PC-9 (cell line): ENCODE data around the gene MKRN2. TPM values are rescaled to one million over a fixed set of nuclear protein-coding genes. Genes with fewer than 3 reads are reported as not detected.

Experiments used
- BruUV-seq: library from RNA; stranded (reverse); fragments of 400-500 nt; replicated peaks from 2 replicates; lab custom pipeline; 2021; lab: Mats Ljungman, UMichigan
- CTCF ChIA-PET: fragments of 300-600 bp; sonication (Branson Sonifier 250); formaldehyde crosslinking; loops from one replicate; lab custom pipeline; 2022; ENCODE audit warnings: antibody characterized with exemption; lab: Charles Lee
- POLR2A ChIA-PET: fragments of 300-600 bp; sonication (Branson Sonifier 250); formaldehyde crosslinking; loops from one replicate; lab custom pipeline; 2022; ENCODE audit warnings: antibody characterized with exemption; ENCODE audit not compliant: unreplicated experiment; lab: Charles Lee
- DNase-seq, 2 experiments: peaks; one replicate each; pipeline versions ENCODE4 v3.0.0 to v3.0.0-alpha.2; 2015 to 2022; ENCODE audit warnings: mixed read lengths in 1 of 2
- H2AFZ ChIP-seq: fragments of 200-600 bp; sonication (generic); 2 replicates; pipeline ENCODE4 v1.8.1; 2017; ENCODE audit warnings: antibody characterized with exemption
- H3F3A ChIP-seq: fragments of 200-600 bp; sonication (generic); 2 replicates; pipeline ENCODE4 v1.8.1; 2017; ENCODE audit warnings: antibody characterized with exemption, mild to moderate bottlenecking, low read depth; ENCODE audit not compliant: insufficient read depth
- H3K27ac ChIP-seq: fragments of 200-600 bp; sonication (generic); 2 replicates; pipeline ENCODE4 v1.6.1; 2016; ENCODE audit warnings: mixed run types
- H3K27me3 ChIP-seq: fragments of 200-600 bp; sonication (generic); 2 replicates; pipeline ENCODE4 v1.6.1; 2016; ENCODE audit warnings: low read depth, mixed run types; ENCODE audit not compliant: insufficient read depth
- H3K36me3 ChIP-seq: fragments of 200-600 bp; sonication (generic); 2 replicates; pipeline ENCODE4 v1.6.1; 2016; ENCODE audit warnings: low read depth, mixed run types
- H3K4me1 ChIP-seq: fragments of 200-600 bp; sonication (generic); replicated peaks from 2 replicates; pipeline ENCODE4 v1.6.1; 2016; ENCODE audit warnings: mixed run types; ENCODE audit not compliant: insufficient read depth
- H3K4me2 ChIP-seq: fragments of 200-600 bp; sonication (generic); 2 replicates; pipeline ENCODE4 v1.6.1; 2017; ENCODE audit warnings: mixed run types
- H3K4me3 ChIP-seq: fragments of 200-600 bp; sonication (generic); 2 replicates; pipeline ENCODE4 v1.6.1; 2016; ENCODE audit warnings: mixed run types
- H3K79me2 ChIP-seq: fragments of 200-600 bp; sonication (generic); 2 replicates; pipeline ENCODE4 v1.6.1; 2017; ENCODE audit warnings: low read depth, mixed run types
- H3K9me2 ChIP-seq: fragments of 200-600 bp; sonication (generic); 2 replicates; pipeline ENCODE4 v1.8.1; 2017; ENCODE audit warnings: mild to moderate bottlenecking; ENCODE audit not compliant: insufficient read depth
- H3K9me3 ChIP-seq: fragments of 200-600 bp; sonication (generic); 2 replicates; pipeline ENCODE4 v1.8.1; 2016; ENCODE audit warnings: low read depth; ENCODE audit not compliant: insufficient read depth
- H4K20me1 ChIP-seq: fragments of 200-600 bp; sonication (generic); 2 replicates; pipeline ENCODE4 v1.8.1; 2017; ENCODE audit not compliant: insufficient read depth
- EZH2 ChIP-seq: fragments of 200-600 bp; sonication (generic); IDR thresholded peaks from 2 replicates; pipeline ENCODE4 v1.8.0; 2017; ENCODE audit warnings: antibody characterized with exemption, low read depth
- intact Hi-C: fragments of 100-400 bp; cut with micrococcal nuclease; formaldehyde crosslinking; loops from one replicate; pipeline ENCODE4 v1.10.0; 2022; ENCODE audit not compliant: unreplicated experiment
- total RNA-seq: library from RNA; stranded (reverse); gene quantifications from 2 replicates; pipeline ENCODE4 v1.2.3, GENCODE V29; 2021
- TF ChIP-seq, protein P1 (sequence below): fragments of 200-600 bp; sonication (generic); conservative IDR thresholded peaks from 2 replicates; pipeline ENCODE4 v1.6.1; 2017; ENCODE audit warnings: mixed run types, antibody characterized with exemption, mild to moderate bottlenecking, moderate library complexity

Gene MKRN2
- total RNA-seq, 1 experiment from 2014 or later: 25.0 TPM

DNA sequence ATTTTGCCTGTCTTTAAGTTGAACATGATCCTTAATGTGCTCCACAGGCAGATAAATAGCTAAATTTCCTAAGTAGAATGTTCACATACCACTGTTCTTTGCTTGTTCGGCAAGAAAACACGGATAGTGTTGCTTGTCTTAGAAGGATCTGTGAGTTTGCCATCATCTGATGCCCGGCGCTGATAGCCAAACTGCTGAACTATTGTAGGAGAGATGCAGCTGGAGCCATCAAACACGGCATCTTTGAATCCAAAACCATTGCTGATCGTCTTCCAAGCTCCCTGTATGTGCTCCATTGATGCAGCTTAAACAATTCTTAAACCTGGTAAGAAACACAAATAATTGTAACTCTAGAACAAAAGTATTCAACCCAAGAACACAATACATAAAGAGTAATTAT lies 61.5 kb downstream of the MKRN2 start:
- peaks cover 50% of the 10 kb centered on the region; the same call in 1 of the 2 replicates for H4K20me1 ChIP-seq
- POLR2A ChIA-PET: no interaction called here
- TF ChIP-seq, protein P1, sequence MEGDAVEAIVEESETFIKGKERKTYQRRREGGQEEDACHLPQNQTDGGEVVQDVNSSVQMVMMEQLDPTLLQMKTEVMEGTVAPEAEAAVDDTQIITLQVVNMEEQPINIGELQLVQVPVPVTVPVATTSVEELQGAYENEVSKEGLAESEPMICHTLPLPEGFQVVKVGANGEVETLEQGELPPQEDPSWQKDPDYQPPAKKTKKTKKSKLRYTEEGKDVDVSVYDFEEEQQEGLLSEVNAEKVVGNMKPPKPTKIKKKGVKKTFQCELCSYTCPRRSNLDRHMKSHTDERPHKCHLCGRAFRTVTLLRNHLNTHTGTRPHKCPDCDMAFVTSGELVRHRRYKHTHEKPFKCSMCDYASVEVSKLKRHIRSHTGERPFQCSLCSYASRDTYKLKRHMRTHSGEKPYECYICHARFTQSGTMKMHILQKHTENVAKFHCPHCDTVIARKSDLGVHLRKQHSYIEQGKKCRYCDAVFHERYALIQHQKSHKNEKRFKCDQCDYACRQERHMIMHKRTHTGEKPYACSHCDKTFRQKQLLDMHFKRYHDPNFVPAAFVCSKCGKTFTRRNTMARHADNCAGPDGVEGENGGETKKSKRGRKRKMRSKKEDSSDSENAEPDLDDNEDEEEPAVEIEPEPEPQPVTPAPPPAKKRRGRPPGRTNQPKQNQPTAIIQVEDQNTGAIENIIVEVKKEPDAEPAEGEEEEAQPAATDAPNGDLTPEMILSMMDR: no peak
- TF ChIP-seq EZH2: no peak

DNA sequence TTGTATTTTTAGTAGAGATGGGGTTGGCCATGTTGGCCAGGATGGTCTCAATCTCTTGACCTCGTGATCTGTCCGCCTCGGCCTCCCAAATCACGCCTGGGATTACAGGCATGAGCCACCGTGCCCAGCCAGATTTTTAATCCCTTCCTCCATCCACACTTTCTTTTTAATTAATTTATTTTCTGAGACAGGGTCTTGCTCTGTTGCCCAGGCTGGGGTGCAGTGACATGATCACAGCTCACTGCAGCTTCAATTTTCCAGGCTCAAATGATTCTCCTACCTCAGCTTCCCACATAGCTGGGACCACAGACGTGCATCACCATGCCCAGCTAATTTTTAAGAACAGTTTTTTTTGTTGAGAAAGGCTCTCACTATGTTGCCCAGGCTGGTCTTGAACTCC lies 63.4 kb downstream of the MKRN2 start:
- Histone ChIP-seq H3K27ac (no peak overlapping the region), H3K4me2 (no peak overlapping the region), H3K79me2 (peaks cover 46% of the 10 kb centered on the region), H2AFZ (no peak overlapping the region), H4K20me1 (peaks cover 49% of the 10 kb centered on the region; the same call in 1 of the 2 replicates), H3K9me3 (no peaks in the 10 kb centered on the region), H3K36me3 (no peaks in the 10 kb centered on the region), H3K4me3 (no peak overlapping the region), H3K27me3 (no peaks in the 10 kb centered on the region), H3F3A (no peaks in the 10 kb centered on the region), H3K4me1 (no peaks in the 10 kb centered on the region), H3K9me2 (no peaks in the 10 kb centered on the region)
- intact Hi-C loops: no loop called here
- ChIA-PET POLR2A (no interaction called here), CTCF (no interaction called here)
- TF ChIP-seq, protein P1: no peak
- TF ChIP-seq EZH2: no peak
- DNase-seq: no peak
- BruUV-seq: no TSS peak

More for the DNA sequence above, 61.5 kb downstream of the MKRN2 start:
- no peak overlapping the region for H3K27ac ChIP-seq
- intact Hi-C loops: no loop called here
- CTCF ChIA-PET: interaction anchor here (0.6 kb wide), 1 partner anchor 74 kb away, joined by 5 read pairs; no protein-coding TSS in a partner anchor
- DNase-seq: no peak
- H3K9me2 ChIP-seq: no peaks in the 10 kb centered on the region
- H3F3A ChIP-seq: 0 out of 2 replicates have a peak, but pooled peaks cover 5% of the 10 kb centered on the region
- no TSS peak for BruUV-seq
- H3K79me2 ChIP-seq: peaks cover 32% of the 10 kb centered on the region
- no peak overlapping the region for H3K4me2 ChIP-seq
- 0 out of 2 replicates have a peak, but pooled peaks cover 5% of the 10 kb centered on the region for H3K36me3 ChIP-seq
- H3K9me3 ChIP-seq: no peaks in the 10 kb centered on the region
- no peaks in the 10 kb centered on the region for H3K4me1 ChIP-seq
- H3K27me3 ChIP-seq: no peaks in the 10 kb centered on the region
- no peak overlapping the region for H3K4me3 ChIP-seq
- H2AFZ ChIP-seq: no peak overlapping the region

DNA sequence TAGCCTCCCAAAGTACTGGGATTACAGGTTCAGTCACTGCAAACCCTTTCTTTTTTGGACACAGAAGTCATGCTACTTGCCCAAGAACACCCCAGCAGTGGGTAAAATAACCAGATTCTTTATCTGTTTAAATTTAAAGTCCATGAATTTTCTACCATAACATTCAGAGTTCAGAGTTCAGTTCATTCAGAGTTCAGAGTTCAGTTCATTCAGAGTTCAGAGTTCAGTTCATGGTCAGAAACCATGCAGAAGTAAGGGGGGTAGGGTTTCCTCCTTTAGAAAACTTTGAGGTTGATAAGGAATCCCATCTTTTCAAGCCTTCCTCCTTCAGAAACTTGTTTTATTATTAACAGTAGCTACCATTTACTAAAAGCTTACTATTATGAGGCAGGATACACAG lies 63.8 kb downstream of the MKRN2 start:
- Histone ChIP-seq H3K79me2 (peaks cover 50% of the 10 kb centered on the region), H3K36me3 (no peaks in the 10 kb centered on the region), H3K27me3 (no peaks in the 10 kb centered on the region), H3K4me2 (no peak overlapping the region), H3K9me2 (no peaks in the 10 kb centered on the region), H3K27ac (no peak overlapping the region), H3K4me1 (no peaks in the 10 kb centered on the region), H2AFZ (no peak overlapping the region), H3K4me3 (no peak overlapping the region), H3K9me3 (no peaks in the 10 kb centered on the region), H3F3A (no peaks in the 10 kb centered on the region), H4K20me1 (peaks cover 54% of the 10 kb centered on the region; the same call in 1 of the 2 replicates)
- TF ChIP-seq EZH2: no peak
- TF ChIP-seq, protein P1: no peak
- POLR2A ChIA-PET: no interaction called here
- no peak for DNase-seq
- intact Hi-C loops: no loop called here
- CTCF ChIA-PET: no interaction called here
- no TSS peak for BruUV-seq
